GM21515 (cell line): ENCODE measurements around the gene LDAH.

Experiments used
- ATAC-seq: cut with Tn5 transposase; IDR thresholded peaks from one replicate; pipeline ENCODE4 v1.9.1; 2021; ENCODE audit not compliant: unreplicated experiment

The LDAH gene

GRCh38 chr2:20641123-20641985 is 181.5 kb downstream of the LDAH start:
- no peak for ATAC-seq

DNA sequence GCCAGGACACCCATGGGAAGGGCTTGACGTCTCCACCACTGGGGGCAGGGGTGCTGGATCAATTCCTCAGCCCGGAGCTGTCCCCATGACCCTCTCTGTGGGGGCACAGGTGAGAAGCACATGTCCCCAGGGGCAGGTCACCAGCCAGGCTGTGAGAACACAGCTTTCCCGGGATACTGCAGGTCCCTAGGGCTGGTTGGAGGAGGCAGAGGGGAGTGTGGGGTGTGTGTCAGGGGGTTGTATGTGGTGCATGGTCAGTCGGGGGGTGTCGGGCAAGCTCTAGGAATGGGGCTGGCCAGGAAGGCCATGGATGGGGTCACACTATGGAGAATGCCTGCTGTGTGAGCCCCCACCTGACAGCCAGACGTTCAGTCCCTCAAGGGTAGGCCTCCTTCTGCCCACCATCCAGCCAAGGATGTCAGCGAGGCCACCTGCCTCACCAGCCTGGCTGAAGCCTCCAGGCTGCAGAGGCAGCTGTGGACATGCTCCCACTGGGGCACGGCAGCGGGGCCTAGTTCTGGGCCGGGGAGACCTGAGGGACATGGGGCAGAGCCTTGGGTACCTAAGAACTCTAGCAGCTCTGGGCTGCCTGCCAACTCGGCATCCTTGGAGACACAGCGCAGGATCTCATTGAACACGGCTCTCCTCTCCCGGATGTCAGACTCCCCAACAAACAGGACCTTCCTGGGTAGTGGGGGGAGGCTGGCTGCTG is 182.3 kb downstream of the LDAH start:
- ATAC-seq, result no peak

GRCh38 chr2:20638646-20639430 is 184.1 kb downstream of the LDAH start:
- no peak for ATAC-seq

- no peak for ATAC-seq
Measured at GRCh38 chr2:20638014-20638413, 184.9 kb downstream of the LDAH start.

DNA sequence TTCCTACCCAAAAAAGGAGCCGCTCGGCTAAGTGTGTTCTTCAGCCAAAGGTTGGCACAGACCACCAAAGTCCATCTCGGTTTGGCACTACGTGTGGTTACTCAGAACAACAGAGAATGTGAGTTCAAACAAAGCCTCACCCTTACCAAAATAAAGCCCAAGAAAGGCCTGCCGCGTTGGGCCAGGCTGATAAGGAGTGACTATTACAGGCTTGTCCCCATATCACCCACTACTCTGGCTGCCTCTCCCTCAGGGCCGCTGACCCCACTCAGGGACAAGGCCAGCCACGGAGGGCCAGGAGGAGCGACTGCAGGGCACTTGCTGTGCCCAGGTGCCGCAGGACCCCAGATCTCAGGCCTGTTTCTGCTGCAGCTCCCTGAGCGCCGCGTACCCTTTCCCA is 185.8 kb downstream of the LDAH start:
- no peak for ATAC-seq

DNA sequence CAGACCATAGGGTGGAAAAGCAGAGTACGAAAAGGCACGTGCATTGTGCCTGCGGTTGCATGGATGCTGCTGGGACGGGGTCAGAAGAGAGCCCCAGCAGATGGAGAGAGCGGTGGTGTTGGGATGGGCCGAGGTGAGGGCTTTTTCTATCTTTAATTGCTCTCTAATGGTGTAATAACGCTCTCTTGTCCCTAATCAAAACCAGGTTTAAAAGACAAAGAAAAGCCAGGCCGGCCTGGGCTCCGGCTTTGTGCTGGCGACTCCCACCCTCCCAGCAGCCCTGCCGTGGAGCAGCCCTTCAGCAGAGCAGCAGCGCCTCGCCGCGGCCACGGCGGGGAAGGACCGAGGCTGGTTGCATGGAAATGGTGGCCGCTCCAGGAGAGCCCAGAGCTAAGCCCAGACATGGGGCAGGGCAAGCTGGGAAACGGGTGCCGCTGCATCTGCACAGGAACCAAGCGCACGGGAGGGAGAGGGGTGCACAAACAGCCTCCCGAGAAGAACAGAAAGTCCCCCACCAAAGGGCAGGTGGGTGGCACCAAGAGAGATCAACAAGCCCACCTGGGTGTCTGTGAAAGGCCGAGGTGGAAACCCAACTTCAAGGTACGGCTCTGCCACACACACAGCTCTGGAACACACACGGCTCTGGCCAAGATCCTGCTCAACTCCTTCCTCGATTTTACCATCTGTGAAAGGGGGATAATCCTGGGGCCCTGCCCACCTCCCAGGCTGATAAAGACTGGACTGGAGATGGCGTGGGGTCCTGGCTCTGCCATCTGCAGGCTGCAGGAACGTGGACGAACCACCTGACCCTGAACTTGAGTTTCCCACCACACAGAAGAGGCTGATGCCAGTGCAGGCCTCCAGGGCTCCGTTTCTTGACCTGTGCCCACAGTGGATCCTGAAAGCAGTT is 187.0 kb downstream of the LDAH start:
- ATAC-seq, result peak; percentile 84

DNA sequence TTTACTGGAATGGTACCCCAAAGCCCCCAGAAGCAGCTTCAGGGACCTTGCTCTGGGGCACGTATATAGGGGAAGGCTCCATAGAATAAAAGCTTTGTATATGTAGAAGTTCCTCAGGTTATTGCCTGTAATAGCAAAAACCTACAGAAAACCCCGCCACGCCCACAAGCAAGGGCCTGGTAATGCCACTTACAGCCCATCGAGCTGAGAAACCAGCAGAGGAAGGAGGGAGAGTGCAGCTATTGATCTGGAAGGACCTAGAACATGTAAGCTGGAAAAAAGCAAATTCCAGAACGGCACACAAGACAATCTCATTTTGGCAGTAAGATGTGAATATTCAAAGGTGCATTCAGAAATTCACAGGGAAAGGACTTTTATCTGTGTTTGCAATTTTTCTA is 187.8 kb downstream of the LDAH start:
- ATAC-seq, result no peak

- ATAC-seq, result no peak
Measured at GRCh38 chr2:20634507-20635112, 188.3 kb downstream of the LDAH start.
